ENCODE measurements around the gene CNTNAP1.

The CNTNAP1 gene

DNA sequence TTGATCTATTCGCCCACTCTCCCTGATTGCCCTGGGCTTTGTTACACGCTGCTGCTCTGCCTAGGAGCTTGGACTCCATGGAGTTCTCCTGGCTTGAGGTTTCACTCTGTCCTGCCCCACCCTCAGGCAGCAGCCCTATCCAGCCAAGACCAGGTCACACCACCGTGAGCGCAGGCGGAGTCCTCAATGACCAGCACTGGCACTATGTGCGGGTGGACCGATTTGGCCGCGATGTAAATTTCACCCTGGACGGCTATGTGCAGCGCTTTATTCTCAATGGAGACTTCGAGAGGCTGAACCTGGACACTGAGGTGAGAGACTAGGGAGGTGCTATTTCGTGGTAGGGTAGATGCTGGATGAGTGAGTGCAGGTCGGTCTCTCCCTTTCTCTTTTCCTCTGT lies 3.5 kb downstream of the CNTNAP1 start:
- no peak for DNase-seq (ENCODE audit: low read depth in 2 of 2)

DNA sequence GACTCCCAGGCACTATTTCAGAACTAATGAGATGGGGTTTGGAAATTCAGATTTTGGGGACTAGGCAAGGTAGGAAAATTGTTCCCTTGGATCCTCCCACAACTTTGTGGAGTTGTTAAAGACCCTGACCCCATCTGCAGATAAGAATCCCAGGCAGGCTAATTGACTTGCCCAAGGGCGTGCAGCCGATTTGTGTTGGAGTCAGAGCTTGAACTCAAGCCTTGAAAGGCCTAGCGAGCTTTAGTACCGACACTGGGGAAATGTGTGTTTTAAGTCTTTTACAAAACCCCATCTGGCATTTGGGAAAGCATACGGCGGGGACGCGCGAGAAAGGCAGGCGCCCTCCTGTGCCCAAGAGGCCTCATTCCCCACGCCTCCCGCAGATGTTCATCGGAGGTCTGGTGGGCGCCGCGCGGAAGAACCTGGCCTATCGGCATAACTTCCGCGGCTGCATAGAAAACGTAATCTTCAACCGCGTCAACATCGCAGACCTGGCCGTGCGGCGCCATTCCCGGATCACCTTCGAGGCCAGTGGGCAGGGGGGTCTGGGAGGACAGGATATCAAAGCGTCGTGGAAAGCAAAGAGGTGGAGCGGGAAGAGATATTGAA lies 4.3 kb downstream of the CNTNAP1 start:
- DNase-seq (ENCODE audit: low read depth in 2 of 2): no peak

DNA sequence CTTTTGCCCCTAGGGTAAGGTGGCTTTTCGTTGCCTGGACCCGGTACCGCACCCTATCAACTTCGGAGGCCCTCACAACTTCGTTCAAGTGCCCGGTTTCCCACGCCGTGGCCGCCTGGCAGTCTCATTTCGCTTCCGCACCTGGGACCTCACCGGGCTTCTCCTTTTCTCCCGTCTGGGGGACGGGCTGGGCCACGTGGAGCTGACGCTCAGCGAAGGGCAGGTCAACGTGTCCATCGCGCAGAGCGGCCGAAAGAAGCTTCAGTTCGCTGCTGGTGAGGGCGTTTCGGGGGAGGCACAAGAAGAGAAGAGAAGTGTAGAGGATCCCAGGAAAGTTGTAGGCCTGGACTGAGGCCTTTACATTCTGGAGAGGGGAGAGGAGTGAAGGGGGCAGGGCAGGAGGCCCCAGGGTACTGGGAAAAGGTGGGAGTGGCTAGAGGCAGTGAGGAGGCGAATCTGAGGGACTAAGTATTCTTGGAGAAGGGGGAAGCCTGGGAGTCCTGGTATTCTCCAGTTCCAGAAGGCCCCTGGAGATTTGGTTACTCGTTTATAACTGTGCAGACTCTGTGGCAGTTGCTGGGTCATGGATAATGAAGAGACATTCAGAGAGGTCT lies 5.5 kb downstream of the CNTNAP1 start:
- DNase-seq (ENCODE audit: low read depth in 2 of 2): no peak

DNA sequence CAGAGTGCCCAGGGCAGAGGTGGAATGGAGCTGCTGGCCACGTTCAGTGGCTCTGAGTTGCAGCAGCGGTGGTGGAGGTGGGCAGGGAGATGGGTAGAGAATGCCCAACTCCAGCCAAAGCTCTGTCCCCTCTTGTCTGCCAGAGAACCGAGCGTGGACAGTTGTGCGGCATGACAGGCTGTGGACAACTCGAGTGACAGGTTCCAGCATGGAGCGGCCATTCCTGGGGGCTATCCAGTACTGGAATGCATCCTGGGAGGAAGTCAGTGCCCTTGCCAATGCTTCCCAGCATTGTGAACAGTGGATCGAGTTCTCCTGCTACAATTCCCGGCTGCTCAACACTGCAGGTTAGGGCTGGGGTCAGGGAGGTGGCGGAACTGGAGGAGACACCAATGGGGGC lies 8.3 kb downstream of the CNTNAP1 start:
- DNase-seq (ENCODE audit: low read depth in 2 of 2): no peak

DNA sequence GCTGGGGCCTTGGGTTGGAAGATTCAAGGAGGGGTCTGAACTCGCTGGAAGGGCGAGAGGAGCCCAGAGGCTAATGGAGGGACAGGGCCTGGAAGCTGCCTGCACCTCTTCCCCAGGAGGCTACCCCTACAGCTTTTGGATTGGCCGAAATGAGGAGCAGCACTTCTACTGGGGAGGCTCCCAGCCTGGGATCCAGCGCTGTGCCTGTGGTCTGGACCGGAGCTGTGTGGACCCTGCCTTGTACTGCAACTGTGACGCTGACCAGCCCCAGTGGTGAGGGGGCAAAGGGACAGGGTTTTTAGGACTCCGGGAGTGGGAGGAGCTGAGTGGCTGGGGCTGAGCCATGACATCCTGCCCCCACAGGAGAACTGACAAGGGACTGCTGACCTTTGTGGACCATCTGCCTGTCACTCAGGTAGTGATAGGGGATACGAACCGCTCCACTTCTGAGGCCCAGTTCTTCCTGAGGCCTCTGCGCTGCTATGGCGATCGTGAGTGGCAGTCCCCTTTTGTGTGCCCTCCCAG lies 8.8 kb downstream of the CNTNAP1 start:
- no peak for DNase-seq (ENCODE audit: low read depth in 2 of 2)

DNA sequence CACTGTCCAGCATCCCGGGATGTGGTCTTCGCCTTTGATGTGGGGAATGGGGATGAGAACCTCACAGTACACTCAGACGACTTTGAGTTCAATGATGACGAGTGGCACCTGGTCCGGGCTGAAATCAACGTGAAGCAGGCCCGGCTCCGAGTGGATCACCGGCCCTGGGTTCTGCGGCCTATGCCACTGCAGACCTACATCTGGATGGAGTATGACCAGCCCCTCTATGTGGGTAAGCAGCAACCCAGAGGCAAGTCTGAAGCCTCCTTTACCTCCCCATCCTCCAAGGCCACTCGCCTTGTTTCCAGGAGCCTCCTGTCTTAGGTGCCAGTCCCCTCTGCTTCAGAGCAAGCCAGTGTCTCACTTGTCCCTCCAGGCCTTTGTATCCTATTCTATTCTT lies 10.2 kb downstream of the CNTNAP1 start:
- DNase-seq (ENCODE audit: low read depth in 2 of 2): no peak

DNA sequence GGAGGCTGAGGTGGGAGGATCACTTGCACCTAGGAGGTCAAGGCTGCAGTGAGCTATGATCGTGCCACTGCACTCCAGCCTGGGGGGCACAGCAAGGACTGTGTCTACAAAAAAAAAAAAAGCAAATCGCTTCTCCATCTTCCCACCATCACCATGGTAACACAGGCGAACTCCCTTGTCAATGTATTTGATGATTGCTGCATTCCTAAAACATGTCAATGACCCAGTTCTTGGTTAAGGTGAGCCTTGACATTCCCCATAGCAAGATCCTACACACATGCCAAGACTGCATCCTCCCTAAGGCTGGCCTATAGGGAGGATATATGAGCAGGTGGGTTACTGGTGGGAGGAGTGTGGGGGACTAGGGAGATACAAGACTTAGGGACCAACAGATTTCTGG lies 12.2 kb downstream of the CNTNAP1 start:
- DNase-seq (ENCODE audit: low read depth in 2 of 2): no peak

DNA sequence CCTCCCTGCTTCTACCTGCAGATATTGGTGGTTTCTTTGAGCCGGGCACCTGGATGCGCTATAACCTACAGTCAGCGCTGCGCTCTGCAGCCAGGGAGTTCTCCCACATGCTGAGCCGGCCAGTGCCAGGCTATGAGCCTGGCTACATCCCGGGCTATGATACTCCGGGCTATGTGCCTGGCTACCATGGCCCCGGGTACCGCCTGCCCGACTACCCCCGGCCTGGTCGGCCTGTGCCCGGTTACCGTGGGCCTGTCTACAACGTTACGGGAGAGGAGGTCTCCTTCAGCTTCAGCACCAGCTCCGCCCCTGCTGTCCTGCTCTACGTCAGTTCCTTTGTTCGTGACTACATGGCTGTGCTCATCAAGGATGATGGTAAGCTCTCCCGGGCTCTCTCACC lies 13.2 kb downstream of the CNTNAP1 start:
- no peak for DNase-seq (ENCODE audit: low read depth in 2 of 2)

DNA sequence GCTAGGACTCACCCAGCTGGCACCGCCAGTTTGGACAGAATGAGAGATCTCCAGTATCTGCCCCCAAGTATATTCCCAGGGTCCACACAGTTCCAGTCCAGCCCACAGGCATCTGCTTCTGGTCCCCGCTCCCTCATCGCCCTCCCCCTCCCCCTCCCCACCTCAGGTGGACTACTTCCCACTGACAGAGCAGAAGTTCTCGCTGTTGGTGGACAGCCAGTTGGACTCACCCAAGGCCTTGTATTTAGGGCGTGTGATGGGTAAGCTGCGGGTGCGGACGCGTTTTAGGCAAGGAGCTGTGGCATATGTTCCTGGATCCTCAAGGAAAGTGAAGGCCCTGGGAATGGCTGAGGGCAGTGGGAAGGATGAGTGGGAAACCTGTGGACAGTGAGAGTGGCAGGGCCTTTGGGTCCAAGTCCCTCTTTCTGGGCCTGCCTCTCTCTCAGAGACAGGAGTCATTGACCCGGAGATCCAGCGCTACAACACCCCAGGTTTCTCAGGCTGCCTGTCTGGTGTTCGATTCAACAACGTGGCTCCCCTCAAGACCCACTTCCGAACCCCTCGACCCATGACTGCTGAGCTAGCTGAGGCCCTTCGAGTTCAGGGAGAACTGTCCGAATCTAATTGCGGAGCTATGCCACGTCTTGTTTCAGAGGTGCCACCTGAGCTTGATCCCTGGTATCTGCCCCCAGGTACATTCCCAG lies 14.9 kb downstream of the CNTNAP1 start:
- DNase-seq (ENCODE audit: low read depth in 2 of 2): no peak

DNA sequence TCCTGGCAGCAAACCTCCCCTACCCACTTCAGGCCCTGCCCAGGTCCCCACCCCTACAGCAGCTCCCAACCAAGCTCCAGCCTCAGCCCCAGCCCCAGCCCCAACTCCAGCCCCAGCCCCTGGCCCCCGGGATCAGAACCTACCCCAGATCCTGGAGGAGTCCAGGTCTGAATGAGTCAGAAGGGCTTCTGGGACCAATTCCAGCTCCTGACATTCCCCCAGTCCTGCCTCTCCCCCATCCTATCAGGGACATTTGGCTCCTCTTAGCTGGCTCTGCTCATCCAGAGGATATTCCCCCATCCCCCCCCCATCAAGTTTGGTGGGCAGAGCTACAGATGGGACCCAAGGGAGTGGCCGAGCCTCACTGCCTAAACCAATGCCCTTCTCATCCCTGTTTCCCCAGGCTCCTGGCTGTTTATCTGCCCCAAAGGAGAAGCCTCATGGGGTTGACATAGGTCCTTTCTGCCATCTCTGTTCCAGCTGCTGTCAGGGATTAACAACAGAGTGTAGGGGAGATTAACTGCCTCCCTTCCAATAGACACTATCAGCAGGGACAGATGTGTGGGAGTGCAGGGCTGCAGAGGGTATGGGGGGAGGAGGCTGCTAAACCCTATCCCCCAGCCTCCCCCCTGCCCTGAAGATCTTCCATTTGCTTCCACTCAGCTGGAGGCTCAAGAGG lies 16.5 kb downstream of the CNTNAP1 start:
- no peak for DNase-seq (ENCODE audit: low read depth in 2 of 2)

DNA sequence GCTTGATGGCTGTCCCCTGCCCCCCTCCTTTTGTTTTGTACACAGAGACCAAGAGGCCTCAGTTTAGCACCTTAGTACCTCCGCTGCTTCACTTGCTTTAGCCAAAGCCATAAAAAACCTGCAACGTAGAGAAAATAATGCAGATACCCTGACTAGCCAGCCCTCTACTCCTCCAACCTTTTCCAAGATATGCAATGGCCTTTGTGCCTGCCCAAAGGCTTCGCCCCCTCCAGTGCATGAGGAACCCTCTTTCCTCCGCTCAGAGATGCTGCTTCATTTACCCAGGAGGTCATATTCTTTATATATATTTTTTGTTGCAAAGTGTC lies 17.0 kb downstream of the CNTNAP1 start:
- no peak for DNase-seq (ENCODE audit: low read depth in 2 of 2)

DNA sequence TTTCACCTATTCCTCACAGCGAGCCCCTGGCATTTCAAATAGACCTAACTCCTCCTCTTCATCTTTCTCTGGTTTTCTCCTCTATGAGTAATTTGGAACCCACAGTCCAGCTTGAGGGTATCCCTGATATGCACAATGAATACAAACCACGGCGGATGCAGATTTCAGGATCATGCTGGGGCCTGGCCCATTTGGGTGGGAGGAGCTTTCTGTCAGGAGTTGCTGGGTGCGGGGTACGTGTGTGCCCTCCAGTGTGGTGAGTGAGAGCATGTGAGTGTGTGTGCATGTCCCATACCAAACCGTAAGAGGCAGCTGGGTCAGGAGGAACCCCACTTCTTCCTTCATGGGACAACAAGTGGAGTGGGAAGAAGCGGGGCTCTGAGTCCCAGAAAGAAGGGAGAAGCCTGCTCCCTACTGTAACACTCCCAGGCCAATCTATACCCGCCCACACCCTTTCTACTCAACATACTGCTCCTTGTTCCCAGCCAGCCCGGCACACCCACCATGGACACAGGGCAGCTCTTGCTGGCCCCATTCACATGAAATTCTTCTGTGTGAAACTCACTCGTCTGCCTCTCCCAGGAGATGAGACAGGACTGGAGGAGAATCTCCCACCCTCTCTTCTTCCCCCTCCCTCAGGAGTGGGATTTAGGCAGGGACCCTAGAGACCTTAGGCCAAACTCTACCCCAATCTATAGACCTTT lies 18.4 kb downstream of the CNTNAP1 start:
- DNase-seq (ENCODE audit: low read depth in 2 of 2): no peak

DNA sequence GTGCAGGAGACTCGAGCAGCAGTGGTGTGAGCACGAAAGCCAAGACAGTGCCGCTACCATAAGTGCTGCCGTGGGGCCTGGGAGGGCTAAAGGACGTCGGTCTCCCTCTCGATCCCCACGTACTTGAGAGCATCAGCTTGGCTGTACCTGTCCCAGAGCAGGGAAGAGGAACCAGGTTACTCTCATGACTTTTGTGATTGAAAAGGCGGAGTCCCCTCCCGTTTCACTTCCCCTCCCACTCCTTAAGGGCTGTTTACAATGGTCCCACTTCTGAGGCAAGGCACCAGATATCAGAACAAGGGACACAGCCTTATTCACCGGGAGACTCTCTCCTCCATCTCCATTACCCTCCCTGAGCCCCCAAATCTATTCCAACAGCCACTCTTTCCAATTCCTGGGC lies 20.1 kb downstream of the CNTNAP1 start:
- DNase-seq (ENCODE audit: low read depth in 2 of 2): no peak

DNA sequence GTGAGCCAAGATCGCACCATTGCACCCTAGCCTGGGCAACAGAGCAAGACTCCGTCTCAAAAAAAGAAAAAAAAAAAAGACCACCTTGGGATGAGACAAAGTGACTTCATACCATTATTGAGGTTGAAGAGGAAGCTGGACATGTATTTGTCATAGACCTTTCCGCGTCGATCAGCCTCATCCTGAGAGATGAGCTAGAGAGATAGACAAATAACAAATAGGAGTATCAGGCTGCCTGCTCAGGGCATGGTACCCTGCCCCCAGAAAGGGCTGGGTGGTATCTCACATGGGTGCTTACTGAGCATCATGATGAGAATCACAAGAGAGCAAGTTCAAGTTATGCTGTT lies 22.1 kb downstream of the CNTNAP1 start:
- DNase-seq (ENCODE audit: low read depth in 2 of 2): no peak

DNA sequence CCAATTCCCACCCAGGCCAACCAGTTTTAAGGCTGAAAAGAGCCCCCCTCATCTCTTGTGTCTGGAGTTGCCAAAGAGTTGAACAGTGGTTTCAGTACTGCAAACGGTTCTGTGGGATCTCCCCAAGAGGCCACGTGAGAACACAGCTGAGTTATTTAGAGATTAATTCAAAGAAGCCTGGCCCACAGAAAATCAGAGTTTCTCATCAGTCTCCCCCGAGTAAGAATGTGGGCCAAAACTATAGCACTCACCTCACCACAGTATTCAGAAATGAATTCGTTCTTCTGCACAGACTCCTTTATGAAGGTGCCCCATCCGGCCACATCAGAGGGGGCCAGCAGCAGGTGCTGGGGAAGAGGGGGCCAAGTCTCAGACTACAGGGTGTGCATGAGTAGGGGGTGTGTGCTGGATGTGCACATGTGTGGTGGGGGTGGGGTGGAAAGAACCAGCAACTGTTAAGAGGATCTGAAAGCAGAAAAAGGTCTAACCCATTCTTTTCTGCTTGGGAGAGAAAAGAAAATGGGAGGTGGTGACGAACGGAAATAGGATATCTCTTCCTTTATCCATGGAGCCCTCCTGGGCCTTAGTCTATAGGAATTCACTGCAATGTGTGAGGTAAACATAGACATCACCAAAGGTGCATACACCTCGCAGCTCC lies 22.6 kb downstream of the CNTNAP1 start:
- DNase-seq (ENCODE audit: low read depth in 2 of 2): peak; percentile 26 to 39

DNA sequence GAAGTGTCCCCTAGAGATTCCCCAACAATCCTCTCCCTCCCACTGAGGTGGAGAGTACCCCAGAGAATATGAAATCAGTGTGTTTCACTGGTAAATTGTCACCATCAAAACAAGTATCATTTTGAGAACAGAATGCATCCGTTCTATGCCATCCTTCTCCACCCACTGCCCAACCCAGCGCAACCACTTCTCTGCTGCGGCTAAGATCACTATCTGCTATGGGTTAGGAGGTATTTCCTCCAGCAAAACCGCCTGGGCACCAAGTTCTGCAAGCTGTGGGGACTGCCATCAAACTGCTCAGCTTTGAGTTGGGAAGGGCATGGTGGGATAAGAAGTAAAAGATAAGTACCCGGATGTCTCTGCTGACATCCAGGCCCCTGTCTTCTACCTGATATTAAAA lies 24.4 kb downstream of the CNTNAP1 start:
- DNase-seq (ENCODE audit: low read depth in 2 of 2): peak in 1 of 2 donors; percentile 54

DNA sequence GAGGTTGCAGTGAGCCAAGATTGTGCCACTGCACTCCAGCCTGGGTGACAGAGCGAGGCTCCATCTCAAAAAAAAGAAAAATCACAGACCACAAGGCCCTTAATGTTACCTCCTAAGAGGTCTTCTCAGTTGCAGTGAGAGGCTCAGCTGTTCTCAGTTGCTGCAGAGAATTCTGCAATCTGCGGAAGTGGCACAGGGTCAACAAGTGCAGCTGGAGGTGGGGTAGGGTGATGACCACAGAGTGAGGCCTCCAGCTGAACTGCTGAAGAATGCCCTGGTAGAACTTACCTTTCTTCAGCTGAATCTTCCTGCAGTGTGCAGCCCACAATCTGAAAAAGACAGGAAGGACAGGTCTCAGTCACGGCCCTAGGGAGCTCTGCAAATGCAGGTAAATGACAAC lies 26.3 kb downstream of the CNTNAP1 start:
- no peak for DNase-seq (ENCODE audit: low read depth in 2 of 2)

DNA sequence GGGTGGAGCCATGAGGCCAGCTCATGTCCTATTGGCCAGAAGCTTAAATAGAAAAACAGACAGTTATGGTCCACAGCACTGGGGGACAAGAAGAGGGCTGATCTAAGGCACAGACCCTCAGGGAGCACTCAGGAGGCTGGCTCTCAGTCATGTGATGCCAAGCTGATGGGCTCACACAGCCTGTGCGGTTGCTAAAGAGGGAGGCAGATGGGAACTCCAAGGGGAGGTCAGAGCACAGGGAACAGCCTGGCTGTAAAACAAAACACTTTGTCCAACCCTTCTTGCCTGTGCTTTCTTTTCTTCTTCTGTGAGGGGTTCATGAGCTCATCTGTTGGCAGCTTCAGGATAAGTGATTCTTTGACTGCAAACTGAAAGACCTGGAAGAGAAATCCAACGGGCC lies 27.2 kb downstream of the CNTNAP1 start:
- no peak for DNase-seq (ENCODE audit: low read depth in 2 of 2)

DNA sequence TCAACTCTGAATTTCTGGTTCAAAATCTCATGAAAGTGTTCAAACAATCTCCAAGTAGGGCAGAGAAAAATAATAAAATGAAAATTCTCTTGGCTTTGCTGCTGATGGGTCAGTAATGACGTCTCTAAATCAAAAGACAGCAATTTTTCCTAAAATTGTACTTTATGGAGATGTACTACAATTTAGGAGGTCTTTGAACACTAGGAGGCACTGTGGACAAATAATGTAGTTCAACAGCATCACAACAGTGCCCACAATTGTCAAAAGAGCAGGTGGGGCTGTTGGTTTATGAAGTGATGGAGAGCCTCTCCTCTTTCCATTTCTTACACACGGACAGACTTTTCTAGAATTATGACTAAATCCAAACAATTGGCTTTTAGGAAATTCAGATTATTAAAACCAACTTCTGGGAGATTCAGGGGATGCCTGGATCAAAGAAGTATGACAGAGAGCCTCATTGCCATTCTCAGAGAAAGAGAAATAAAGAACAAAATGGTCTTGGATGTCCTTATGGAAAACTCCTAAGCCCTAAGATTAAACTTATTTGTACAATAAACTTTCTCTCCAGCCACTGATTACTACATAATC lies 38.8 kb downstream of the CNTNAP1 start:
- DNase-seq (ENCODE audit: low read depth in 2 of 2): no peak

DNA sequence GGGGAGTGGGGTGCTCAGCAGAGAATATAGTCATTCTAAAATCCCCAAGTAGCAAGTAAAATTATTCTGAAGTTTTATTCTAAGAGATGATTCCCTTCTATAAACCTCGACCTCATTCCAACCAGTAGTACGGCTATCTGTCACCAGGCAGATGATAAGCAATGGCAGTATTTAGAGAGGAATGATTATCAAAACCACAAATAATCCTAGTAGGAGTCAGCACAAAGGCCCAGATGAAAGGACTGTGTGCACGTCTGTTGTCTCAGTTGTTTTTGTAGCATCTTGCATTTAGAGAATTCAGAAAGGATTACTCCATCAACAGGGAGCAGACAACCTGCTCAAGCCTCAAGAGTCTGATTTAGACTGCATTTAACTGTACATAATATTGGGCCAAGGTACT lies 41.3 kb downstream of the CNTNAP1 start:
- DNase-seq (ENCODE audit: low read depth in 2 of 2): no peak

DNA sequence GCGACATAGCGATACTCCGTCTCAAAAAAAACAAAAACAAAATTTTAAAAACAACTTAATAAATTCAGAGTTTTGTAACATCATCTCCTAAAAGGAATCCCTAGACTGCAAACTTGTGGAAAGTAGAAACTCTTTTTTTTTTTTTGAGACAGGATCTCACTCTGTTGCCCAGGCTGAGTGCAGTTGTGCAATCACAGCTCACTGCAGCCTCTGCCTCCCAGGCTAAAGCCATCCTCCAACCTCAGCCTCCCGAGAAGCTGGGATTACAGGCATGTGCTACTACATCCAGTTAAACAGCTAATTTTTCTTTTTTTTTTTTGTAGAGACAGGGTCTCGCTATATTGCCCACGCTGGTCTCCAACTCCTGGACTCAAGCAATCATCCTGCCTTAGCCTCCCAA lies 42.8 kb downstream of the CNTNAP1 start:
- no peak for DNase-seq (ENCODE audit: low read depth in 2 of 2)
